ENCODE data around the gene RESP18.
A peak's percentile ranks its signal among the peaks of the same experiment; 100 is the strongest.

- no peak for TF ChIP-seq POLR2A (IDR thresholded peaks at IDR 0.05; ENCODE audit: borderline replicate concordance, extremely low read depth, insufficient read depth, insufficient read length)
- peak; percentile 90 to 98 (median 94) for TF ChIP-seq CTCF (IDR thresholded peaks at IDR 0.05 in 2 of 3, conservative IDR thresholded peaks at IDR 0.05 in 1 of 3; ENCODE audit: borderline replicate concordance in 1 of 3, insufficient read depth in 1 of 3, low read depth in 2 of 3, low read length in 2 of 3)
- no peak for TF ChIP-seq EZH2 (IDR thresholded peaks at IDR 0.05)
- TF ChIP-seq ZBTB33 (IDR thresholded peaks at IDR 0.05; ENCODE audit: extremely low read depth, insufficient replicate concordance, low read length), result no peak
- TF ChIP-seq YY1 (IDR thresholded peaks at IDR 0.05; ENCODE audit: extremely low read depth, insufficient replicate concordance, low read depth, low read length), result no peak
- TF ChIP-seq TCF7L2 (IDR thresholded peaks at IDR 0.05; ENCODE audit: borderline replicate concordance, extremely low read depth, insufficient read depth, insufficient read length), result no peak
- TF ChIP-seq RAD21 (IDR thresholded peaks at IDR 0.05; ENCODE audit: low read depth), result peak; percentile 91
- no peak for TF ChIP-seq REST (IDR thresholded peaks at IDR 0.05; ENCODE audit: low read depth)
- no peak for TF ChIP-seq JUND (IDR thresholded peaks at IDR 0.05)
- TF ChIP-seq FOSL1 (IDR thresholded peaks at IDR 0.05; ENCODE audit: low read depth), result no peak
- TF ChIP-seq EZH2phosphoT487 (IDR thresholded peaks at IDR 0.05; ENCODE audit: borderline replicate concordance), result no peak
- TF ChIP-seq CEBPB (IDR thresholded peaks at IDR 0.05; ENCODE audit: low read depth), result no peak
- no peak for TF ChIP-seq SRF (IDR thresholded peaks at IDR 0.05; ENCODE audit: low read depth)
- peak; percentile 30; the same call in 1 of the 2 replicates for TF ChIP-seq POLR2AphosphoS5 (IDR thresholded peaks at IDR 0.05; ENCODE audit: low read depth, low read length)
These were observed 33.7 kb downstream of the RESP18 start for GRCh38 chr2:219298759-219299371.
